HEK293 (cell line): ENCODE results near the gene PRKCA.
A peak's percentile ranks its signal among the peaks of the same experiment; 100 is the strongest.

ENCODE experiments used
- CTCF ChIA-PET: fragments of 350-600 bp; formaldehyde crosslinking; extraction: SDS; loops from one replicate; lab custom pipeline; 2021; ENCODE audit warnings: antibody characterized with exemption; lab: Yijun Ruan, JAX
- POLR2A ChIA-PET: fragments of 300-600 bp; formaldehyde crosslinking; extraction: SDS; loops from one replicate; lab custom pipeline; 2020; ENCODE audit warnings: antibody characterized with exemption, inconsistent platforms; lab: Yijun Ruan, JAX
- H3K27ac ChIP-seq: fragments of 200-500 bp; sonication (Bioruptor generic); 2 replicates; pipeline ENCODE4 v1.5.1; 2014; ENCODE audit warnings: low read depth, low read length, control low read depth, inconsistent platforms; ENCODE audit errors: extremely low read depth
- H3K36me3 ChIP-seq, 2 experiments: fragments of 200-500 bp in 1 of 2; sonication (Bioruptor generic) in 1 of 2; 1 replicate in 1 of 2; 2 replicates in 1 of 2; pipeline ENCODE4 v1.5.1; 2014 to 2017; ENCODE audit warnings: inconsistent platforms in 2 of 2, low read length in 2 of 2; ENCODE audit not compliant: control insufficient read depth in 2 of 2, insufficient read depth in 1 of 2
- H3K4me1 ChIP-seq: fragments of 200-500 bp; sonication (Bioruptor generic); 2 replicates; pipeline ENCODE4 v1.5.1; 2014; ENCODE audit warnings: mild to moderate bottlenecking, low read length, inconsistent platforms; ENCODE audit not compliant: control insufficient read depth, insufficient read depth
- H3K4me3 ChIP-seq: 2 replicates; pipeline ENCODE4 v1.5.1; 2011; ENCODE audit warnings: low read depth, mild to moderate bottlenecking, control low read depth, low read length, moderate library complexity
- H3K9me3 ChIP-seq: fragments of 200-500 bp; sonication (Bioruptor generic); 2 replicates; pipeline ENCODE4 v1.5.1; 2014; ENCODE audit warnings: low read depth, low read length, inconsistent platforms; ENCODE audit not compliant: control insufficient read depth, insufficient read depth
- KLF9 ChIP-seq: fragments of 450-650 bp; formaldehyde crosslinking; IDR thresholded peaks from 2 replicates; pipeline ENCODE4 v1.5.1; 2016; ENCODE audit warnings: missing biosample characterization, missing genetic modification characterization, low read depth
- OSR2 ChIP-seq: fragments of 450-650 bp; formaldehyde crosslinking; IDR thresholded peaks from 2 replicates; pipeline ENCODE4 v1.5.1; 2016; ENCODE audit warnings: missing biosample characterization, missing genetic modification characterization
- SETDB1 ChIP-seq: IDR thresholded peaks from one replicate; pipeline ENCODE4 v1.6.1; 2017; ENCODE audit warnings: mild to moderate bottlenecking, low read length, moderate library complexity, mixed read lengths; ENCODE audit not compliant: insufficient read length
- ZNF16 ChIP-seq: fragments of 450-650 bp; formaldehyde crosslinking; IDR thresholded peaks from 2 replicates; pipeline ENCODE4 v1.5.1; 2016; ENCODE audit warnings: low read depth, missing biosample characterization, missing genetic modification characterization
- ZNF184 ChIP-seq: fragments of 450-650 bp; IDR thresholded peaks from 2 replicates; pipeline ENCODE4 v1.5.1; 2018; ENCODE audit warnings: missing biosample characterization, mild to moderate bottlenecking, missing genetic modification characterization
- ZNF266 ChIP-seq: fragments of 450-650 bp; formaldehyde crosslinking; IDR thresholded peaks from 2 replicates; pipeline ENCODE4 v1.5.1; 2016; ENCODE audit warnings: missing biosample characterization, missing genetic modification characterization, low read depth
- ZNF274 ChIP-seq, 2 experiments: fragments of 200-500 bp in 1 of 2; fragments of 450-650 bp in 1 of 2; sonication (Bioruptor generic) in 1 of 2; formaldehyde crosslinking in 1 of 2; IDR thresholded peaks; 2 replicates each; pipeline versions ENCODE4 v1.5.1 to v1.6.1; 2014 to 2016; ENCODE audit warnings: borderline replicate concordance in 1 of 2, inconsistent platforms in 1 of 2, low read length in 1 of 2, missing biosample characterization in 1 of 2, missing genetic modification characterization in 1 of 2
- ZNF514 ChIP-seq: fragments of 450-650 bp; formaldehyde crosslinking; IDR thresholded peaks from 2 replicates; pipeline ENCODE4 v1.5.1; 2016; ENCODE audit warnings: missing biosample characterization, missing genetic modification characterization
- ZNF521 ChIP-seq: fragments of 450-650 bp; formaldehyde crosslinking; IDR thresholded peaks from 2 replicates; pipeline ENCODE4 v1.5.1; 2017; ENCODE audit warnings: missing biosample characterization, mild to moderate bottlenecking, missing genetic modification characterization
- ZNF623 ChIP-seq: fragments of 450-650 bp; formaldehyde crosslinking; IDR thresholded peaks from 2 replicates; pipeline ENCODE4 v1.5.1; 2016; ENCODE audit warnings: missing biosample characterization, missing genetic modification characterization
- ZNF654 ChIP-seq: fragments of 450-650 bp; formaldehyde crosslinking; IDR thresholded peaks from 2 replicates; pipeline ENCODE4 v1.5.1; 2016; ENCODE audit warnings: low read depth, missing biosample characterization, missing genetic modification characterization
- ZNF707 ChIP-seq: fragments of 450-650 bp; formaldehyde crosslinking; IDR thresholded peaks from 2 replicates; pipeline ENCODE4 v1.5.1; 2016; ENCODE audit warnings: missing biosample characterization, missing genetic modification characterization
- TF ChIP-seq, protein P1 (sequence below): fragments of 450-650 bp; formaldehyde crosslinking; IDR thresholded peaks from 2 replicates; pipeline ENCODE4 v1.5.1; 2016; ENCODE audit warnings: missing biosample characterization, missing genetic modification characterization
- TF ChIP-seq, protein P2 (sequence below): fragments of 450-650 bp; formaldehyde crosslinking; IDR thresholded peaks from 2 replicates; pipeline ENCODE4 v1.5.1; 2016; ENCODE audit warnings: missing biosample characterization, missing genetic modification characterization
- TF ChIP-seq, protein P3 (sequence below): fragments of 450-650 bp; formaldehyde crosslinking; IDR thresholded peaks from 2 replicates; pipeline ENCODE4 v1.5.1; 2016; ENCODE audit warnings: missing biosample characterization, missing genetic modification characterization
- TF ChIP-seq, protein P4 (sequence below): fragments of 450-650 bp; formaldehyde crosslinking; IDR thresholded peaks from 2 replicates; pipeline ENCODE4 v1.5.1; 2016; ENCODE audit warnings: missing biosample characterization, missing genetic modification characterization
- TF ChIP-seq, protein P5 (sequence below): fragments of 450-650 bp; formaldehyde crosslinking; IDR thresholded peaks from 2 replicates; pipeline ENCODE4 v1.5.1; 2016; ENCODE audit warnings: missing biosample characterization, missing genetic modification characterization
- TF ChIP-seq, protein P6 (sequence below): fragments of 450-650 bp; formaldehyde crosslinking; IDR thresholded peaks from 2 replicates; pipeline ENCODE4 v1.5.1; 2017; ENCODE audit warnings: missing biosample characterization, missing genetic modification characterization
- TF ChIP-seq, protein P7 (sequence below): fragments of 450-650 bp; formaldehyde crosslinking; IDR thresholded peaks from 2 replicates; pipeline ENCODE4 v1.5.1; 2017; ENCODE audit warnings: missing biosample characterization, missing genetic modification characterization
- TF ChIP-seq, protein P8 (sequence below): fragments of 450-650 bp; formaldehyde crosslinking; IDR thresholded peaks from 2 replicates; pipeline ENCODE4 v1.5.1; 2016; ENCODE audit warnings: missing biosample characterization, missing genetic modification characterization

Gene PRKCA

DNA sequence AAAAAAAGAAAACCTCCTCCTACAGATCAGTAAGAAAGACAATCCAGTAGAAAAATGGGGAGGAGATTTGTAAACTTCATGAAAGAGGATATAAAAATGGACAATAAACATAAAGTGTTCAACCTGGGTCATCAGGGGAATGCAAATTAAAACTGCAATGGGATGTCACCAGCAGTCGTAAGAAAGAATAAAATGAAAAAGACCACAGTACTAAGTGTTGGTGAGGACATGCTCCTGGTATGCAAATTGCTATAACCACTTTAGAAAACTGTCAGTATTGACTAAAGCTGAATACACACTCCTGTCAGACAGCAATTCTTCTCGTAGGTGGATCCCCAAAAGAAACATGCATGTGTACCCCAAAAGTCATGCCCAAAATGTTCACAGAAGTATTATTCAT, 267.2 kb downstream of the PRKCA start:
- H3K4me1 ChIP-seq, result peaks cover 24% of the 10 kb centered on the region
- H3K4me3 ChIP-seq, result no peak overlapping the region
- POLR2A ChIA-PET, result no interaction called here
- no peak overlapping the region for H3K27ac ChIP-seq
- CTCF ChIA-PET, result interaction anchor here (4.0 kb wide), 1 partner anchor 314 kb away, joined by 32 read pairs; no protein-coding TSS in a partner anchor
- no peaks in the 10 kb centered on the region for H3K36me3 ChIP-seq
- H3K9me3 ChIP-seq, result no peaks in the 10 kb centered on the region
- TF ChIP-seq, protein P1, sequence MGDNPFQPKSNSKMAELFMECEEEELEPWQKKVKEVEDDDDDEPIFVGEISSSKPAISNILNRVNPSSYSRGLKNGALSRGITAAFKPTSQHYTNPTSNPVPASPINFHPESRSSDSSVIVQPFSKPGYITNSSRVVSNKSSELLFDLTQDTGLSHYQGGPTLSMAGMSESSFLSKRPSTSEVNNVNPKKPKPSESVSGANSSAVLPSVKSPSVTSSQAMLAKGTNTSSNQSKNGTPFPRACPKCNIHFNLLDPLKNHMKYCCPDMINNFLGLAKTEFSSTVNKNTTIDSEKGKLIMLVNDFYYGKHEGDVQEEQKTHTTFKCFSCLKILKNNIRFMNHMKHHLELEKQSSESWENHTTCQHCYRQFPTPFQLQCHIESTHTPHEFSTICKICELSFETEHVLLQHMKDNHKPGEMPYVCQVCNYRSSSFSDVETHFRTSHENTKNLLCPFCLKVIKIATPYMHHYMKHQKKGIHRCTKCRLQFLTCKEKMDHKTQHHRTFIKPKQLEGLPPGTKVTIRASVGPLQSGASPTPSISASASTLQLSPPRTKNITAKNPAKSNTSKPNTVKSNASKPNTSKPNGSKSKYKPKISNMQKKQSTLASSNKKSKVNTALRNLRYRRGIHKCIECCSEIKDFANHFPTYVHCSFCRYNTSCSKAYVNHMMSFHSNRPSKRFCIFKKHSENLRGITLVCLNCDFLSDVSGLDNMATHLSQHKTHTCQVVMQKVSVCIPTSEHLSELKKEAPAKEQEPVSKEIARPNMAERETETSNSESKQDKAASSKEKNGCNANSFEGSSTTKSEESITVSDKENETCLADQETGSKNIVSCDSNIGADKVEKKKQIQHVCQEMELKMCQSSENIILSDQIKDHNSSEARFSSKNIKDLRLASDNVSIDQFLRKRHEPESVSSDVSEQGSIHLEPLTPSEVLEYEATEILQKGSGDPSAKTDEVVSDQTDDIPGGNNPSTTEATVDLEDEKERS, result no peak
- no peak for TF ChIP-seq ZNF16
- TF ChIP-seq KLF9 (tag by site-specific recombination), result no peak
- peak; percentile 100 for TF ChIP-seq ZNF184 (tag by site-specific recombination)
- TF ChIP-seq ZNF274 (IDR thresholded peaks at IDR 0.05; ENCODE audit: low read length), result no peak
- TF ChIP-seq ZNF274 (tag by site-specific recombination; IDR thresholded peaks at IDR 0.05; ENCODE audit: borderline replicate concordance), result no peak
- TF ChIP-seq, protein P2, sequence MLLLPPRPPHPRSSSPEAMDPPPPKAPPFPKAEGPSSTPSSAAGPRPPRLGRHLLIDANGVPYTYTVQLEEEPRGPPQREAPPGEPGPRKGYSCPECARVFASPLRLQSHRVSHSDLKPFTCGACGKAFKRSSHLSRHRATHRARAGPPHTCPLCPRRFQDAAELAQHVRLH (tag by site-specific recombination), result 0 out of 2 replicates have a peak, but pooled peaks have one; percentile 15
- TF ChIP-seq SETDB1, result peak; percentile 30
- TF ChIP-seq, protein P3, sequence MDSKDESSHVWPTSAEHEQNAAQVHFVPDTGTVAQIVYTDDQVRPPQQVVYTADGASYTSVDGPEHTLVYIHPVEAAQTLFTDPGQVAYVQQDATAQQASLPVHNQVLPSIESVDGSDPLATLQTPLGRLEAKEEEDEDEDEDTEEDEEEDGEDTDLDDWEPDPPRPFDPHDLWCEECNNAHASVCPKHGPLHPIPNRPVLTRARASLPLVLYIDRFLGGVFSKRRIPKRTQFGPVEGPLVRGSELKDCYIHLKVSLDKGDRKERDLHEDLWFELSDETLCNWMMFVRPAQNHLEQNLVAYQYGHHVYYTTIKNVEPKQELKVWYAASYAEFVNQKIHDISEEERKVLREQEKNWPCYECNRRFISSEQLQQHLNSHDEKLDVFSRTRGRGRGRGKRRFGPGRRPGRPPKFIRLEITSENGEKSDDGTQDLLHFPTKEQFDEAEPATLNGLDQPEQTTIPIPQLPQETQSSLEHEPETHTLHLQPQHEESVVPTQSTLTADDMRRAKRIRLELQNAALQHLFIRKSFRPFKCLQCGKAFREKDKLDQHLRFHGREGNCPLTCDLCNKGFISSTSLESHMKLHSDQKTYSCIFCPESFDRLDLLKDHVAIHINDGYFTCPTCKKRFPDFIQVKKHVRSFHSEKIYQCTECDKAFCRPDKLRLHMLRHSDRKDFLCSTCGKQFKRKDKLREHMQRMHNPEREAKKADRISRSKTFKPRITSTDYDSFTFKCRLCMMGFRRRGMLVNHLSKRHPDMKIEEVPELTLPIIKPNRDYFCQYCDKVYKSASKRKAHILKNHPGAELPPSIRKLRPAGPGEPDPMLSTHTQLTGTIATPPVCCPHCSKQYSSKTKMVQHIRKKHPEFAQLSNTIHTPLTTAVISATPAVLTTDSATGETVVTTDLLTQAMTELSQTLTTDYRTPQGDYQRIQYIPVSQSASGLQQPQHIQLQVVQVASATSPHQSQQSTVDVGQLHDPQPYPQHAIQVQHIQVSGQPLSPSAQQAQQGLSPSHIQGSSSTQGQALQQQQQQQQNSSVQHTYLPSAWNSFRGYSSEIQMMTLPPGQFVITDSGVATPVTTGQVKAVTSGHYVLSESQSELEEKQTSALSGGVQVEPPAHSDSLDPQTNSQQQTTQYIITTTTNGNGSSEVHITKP (tag by site-specific recombination), result no peak
- TF ChIP-seq, protein P4, sequence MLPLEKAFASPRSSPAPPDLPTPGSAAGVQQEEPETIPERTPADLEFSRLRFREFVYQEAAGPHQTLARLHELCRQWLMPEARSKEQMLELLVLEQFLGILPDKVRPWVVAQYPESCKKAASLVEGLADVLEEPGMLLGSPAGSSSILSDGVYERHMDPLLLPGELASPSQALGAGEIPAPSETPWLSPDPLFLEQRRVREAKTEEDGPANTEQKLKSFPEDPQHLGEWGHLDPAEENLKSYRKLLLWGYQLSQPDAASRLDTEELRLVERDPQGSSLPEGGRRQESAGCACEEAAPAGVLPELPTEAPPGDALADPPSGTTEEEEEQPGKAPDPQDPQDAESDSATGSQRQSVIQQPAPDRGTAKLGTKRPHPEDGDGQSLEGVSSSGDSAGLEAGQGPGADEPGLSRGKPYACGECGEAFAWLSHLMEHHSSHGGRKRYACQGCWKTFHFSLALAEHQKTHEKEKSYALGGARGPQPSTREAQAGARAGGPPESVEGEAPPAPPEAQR (tag by site-specific recombination), result no peak
- TF ChIP-seq, protein P5, sequence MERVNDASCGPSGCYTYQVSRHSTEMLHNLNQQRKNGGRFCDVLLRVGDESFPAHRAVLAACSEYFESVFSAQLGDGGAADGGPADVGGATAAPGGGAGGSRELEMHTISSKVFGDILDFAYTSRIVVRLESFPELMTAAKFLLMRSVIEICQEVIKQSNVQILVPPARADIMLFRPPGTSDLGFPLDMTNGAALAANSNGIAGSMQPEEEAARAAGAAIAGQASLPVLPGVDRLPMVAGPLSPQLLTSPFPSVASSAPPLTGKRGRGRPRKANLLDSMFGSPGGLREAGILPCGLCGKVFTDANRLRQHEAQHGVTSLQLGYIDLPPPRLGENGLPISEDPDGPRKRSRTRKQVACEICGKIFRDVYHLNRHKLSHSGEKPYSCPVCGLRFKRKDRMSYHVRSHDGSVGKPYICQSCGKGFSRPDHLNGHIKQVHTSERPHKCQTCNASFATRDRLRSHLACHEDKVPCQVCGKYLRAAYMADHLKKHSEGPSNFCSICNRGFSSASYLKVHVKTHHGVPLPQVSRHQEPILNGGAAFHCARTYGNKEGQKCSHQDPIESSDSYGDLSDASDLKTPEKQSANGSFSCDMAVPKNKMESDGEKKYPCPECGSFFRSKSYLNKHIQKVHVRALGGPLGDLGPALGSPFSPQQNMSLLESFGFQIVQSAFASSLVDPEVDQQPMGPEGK (tag by site-specific recombination), result no peak
- no peak for TF ChIP-seq OSR2 (tag by site-specific recombination)
- no peak for TF ChIP-seq ZNF521 (tag by site-specific recombination)
- TF ChIP-seq, protein P6, sequence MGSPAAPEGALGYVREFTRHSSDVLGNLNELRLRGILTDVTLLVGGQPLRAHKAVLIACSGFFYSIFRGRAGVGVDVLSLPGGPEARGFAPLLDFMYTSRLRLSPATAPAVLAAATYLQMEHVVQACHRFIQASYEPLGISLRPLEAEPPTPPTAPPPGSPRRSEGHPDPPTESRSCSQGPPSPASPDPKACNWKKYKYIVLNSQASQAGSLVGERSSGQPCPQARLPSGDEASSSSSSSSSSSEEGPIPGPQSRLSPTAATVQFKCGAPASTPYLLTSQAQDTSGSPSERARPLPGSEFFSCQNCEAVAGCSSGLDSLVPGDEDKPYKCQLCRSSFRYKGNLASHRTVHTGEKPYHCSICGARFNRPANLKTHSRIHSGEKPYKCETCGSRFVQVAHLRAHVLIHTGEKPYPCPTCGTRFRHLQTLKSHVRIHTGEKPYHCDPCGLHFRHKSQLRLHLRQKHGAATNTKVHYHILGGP (tag by site-specific recombination), result no peak
- no peak for TF ChIP-seq ZNF654 (tag by site-specific recombination)
- TF ChIP-seq ZNF623 (tag by site-specific recombination), result no peak
- no peak for TF ChIP-seq ZNF707 (tag by site-specific recombination)
- TF ChIP-seq, protein P7, sequence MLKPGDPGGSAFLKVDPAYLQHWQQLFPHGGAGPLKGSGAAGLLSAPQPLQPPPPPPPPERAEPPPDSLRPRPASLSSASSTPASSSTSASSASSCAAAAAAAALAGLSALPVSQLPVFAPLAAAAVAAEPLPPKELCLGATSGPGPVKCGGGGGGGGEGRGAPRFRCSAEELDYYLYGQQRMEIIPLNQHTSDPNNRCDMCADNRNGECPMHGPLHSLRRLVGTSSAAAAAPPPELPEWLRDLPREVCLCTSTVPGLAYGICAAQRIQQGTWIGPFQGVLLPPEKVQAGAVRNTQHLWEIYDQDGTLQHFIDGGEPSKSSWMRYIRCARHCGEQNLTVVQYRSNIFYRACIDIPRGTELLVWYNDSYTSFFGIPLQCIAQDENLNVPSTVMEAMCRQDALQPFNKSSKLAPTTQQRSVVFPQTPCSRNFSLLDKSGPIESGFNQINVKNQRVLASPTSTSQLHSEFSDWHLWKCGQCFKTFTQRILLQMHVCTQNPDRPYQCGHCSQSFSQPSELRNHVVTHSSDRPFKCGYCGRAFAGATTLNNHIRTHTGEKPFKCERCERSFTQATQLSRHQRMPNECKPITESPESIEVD (tag by site-specific recombination), result no peak
- TF ChIP-seq, protein P8, sequence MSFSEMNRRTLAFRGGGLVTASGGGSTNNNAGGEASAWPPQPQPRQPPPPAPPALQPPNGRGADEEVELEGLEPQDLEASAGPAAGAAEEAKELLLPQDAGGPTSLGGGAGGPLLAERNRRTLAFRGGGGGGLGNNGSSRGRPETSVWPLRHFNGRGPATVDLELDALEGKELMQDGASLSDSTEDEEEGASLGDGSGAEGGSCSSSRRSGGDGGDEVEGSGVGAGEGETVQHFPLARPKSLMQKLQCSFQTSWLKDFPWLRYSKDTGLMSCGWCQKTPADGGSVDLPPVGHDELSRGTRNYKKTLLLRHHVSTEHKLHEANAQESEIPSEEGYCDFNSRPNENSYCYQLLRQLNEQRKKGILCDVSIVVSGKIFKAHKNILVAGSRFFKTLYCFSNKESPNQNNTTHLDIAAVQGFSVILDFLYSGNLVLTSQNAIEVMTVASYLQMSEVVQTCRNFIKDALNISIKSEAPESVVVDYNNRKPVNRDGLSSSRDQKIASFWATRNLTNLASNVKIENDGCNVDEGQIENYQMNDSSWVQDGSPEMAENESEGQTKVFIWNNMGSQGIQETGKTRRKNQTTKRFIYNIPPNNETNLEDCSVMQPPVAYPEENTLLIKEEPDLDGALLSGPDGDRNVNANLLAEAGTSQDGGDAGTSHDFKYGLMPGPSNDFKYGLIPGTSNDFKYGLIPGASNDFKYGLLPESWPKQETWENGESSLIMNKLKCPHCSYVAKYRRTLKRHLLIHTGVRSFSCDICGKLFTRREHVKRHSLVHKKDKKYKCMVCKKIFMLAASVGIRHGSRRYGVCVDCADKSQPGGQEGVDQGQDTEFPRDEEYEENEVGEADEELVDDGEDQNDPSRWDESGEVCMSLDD (tag by site-specific recombination), result no peak
- TF ChIP-seq ZNF514 (tag by site-specific recombination), result no peak
- TF ChIP-seq ZNF266 (tag by site-specific recombination), result no peak
